NCI-H1105 (cell line): ENCODE results near the gene CTBP1.
"Not testable (repeated sequence)": the region's sequence is repeated elsewhere in the genome, so short reads cannot be mapped to it uniquely, and the experiment has no call there.

ENCODE experiments used
- DNase-seq: peaks from one replicate; lab custom pipeline; 2025; lab: John Stamatoyannopoulos, UW

CTBP1 gene

DNA sequence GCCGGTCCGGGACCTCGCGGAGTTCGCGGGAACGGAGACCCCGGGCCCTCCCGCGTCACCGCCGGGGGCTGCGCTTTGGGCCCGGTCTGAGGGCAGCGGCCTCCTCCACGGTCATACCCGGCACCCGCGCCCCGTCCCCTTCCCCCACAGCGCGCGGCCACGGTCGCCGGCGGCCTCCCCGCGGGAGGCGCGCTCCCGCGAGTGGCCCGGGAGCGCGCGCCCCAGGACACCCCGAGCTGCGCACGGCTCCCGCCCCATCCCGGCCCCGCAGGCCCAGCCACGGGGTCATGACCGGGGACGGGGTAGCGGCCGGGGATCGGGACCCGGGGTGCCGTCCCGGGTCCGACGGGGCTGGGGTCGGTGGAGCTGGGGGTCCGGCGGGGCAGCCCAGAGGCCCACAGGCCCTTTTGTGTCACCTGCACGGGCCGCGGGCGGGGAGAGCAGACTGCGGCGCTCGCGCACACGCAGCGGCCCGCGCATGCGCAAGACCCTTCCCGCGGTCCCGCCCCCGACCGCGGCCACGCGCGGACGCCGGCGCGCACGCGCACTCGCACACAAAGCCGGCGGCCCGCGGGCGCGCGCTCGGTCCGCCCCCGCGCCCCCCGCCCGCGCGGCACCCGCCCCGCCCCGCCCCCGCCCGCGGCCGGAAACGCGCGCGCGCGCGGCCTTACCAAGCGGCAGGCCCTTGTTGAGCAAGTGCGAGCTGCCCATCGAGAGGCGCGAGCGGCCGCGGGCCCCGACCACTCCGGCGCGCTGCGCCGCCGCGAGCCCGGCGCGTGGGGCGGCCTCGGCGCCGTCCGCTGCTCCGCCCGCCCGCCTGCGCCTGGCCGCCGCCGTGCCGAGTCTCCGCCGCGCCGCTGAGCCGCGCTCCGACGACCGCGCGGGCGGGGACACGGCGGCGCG, at the start of gene CTBP1:
Gene CTBP1 (minus strand): TSS at position 886 of the 903 bp plus-strand sequence. CDS start 7,799 bp downstream, outside the sequence.
- peak; percentile 29 for DNase-seq

DNA sequence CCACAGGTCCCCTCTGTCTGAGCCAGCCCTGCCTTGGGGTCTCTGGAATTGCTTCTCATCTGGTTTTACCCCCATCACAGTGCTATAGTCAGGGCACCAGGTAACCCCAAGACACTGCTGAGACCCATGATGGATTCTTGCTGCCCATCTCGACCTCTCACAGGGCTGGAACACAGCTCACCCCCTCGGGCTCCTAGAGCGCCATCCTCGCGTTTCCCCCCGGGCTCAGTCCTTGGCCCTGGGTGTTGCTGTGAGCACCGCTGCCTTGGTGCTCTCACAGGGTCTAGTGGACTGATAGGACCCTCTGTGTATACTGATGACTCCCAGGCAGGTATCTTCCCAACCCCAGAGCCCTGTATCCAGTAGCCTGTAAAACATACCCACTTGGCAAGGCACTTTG, 49.5 kb upstream of the CTBP1 start:
- DNase-seq, result no peak

- DNase-seq, result no peak
Observed at GRCh38 chr4:1297456-1298325, 48.8 kb upstream of the CTBP1 start.

DNA sequence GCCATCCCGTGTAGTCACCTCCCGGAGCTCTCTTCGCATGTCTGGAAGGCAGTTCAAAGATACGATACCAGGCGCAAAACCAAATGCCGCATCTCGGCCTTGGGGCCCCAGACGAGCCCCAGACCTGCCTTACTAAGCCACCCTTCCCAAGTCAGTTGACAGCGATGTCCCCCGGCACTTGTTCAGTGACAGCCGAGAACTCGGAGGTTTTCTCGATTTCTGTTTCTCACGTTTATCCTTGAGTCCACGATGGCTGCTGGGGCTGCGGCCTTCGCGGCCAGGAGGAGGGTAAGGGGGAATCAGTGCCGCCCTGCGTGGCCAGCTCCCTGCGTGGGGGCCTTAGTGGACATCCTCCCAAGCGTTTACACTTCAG, 48.1 kb upstream of the CTBP1 start:
- no peak for DNase-seq

GRCh38 chr4:1296324-1297022, 47.5 kb upstream of the CTBP1 start:
- no peak for DNase-seq

GRCh38 chr4:1295405-1296055, 46.6 kb upstream of the CTBP1 start:
- no peak for DNase-seq

DNA sequence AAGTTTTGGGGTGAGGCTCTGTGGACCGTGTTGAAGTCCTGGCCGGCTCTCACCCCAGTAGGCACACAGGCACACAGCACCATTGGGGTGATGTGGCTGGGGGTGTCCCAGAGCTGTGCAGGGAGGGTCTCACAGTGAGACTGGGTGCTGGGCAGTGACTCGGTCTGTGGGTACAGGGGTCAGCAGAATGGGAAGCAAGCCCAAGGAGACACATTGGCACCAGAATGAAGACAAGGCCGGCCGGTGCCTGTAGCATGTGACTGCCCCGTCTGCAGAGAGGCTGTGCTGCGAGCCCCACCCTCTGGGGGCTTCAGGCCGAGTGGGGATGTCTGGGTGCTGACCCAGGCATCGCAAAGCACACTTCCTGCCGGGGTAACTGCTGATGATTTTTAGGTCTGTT, 46.0 kb upstream of the CTBP1 start:
- no peak for DNase-seq

- DNase-seq, result no peak
Observed at GRCh38 chr4:1294424-1294823, 45.5 kb upstream of the CTBP1 start.

DNA sequence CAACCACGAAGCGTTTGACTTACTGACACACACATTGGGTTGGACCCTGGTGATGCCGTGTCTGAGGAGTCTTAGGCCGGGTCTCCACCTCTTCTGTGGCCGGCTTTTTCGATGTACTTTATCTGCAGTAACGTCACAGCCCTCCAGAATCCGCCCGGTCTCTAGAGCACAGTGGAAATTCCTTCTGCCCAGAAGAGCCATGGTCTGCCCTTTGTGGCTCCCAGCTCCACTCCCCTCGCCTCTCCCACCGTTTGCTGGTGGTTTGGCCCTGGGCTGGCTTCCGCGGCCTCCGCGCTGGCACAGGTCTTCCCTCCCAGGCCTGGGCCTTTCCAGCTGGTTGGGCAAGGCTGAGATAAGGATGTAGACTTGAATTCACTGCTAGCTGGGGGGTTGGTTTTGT, 45.1 kb upstream of the CTBP1 start:
- DNase-seq, result no peak

DNA sequence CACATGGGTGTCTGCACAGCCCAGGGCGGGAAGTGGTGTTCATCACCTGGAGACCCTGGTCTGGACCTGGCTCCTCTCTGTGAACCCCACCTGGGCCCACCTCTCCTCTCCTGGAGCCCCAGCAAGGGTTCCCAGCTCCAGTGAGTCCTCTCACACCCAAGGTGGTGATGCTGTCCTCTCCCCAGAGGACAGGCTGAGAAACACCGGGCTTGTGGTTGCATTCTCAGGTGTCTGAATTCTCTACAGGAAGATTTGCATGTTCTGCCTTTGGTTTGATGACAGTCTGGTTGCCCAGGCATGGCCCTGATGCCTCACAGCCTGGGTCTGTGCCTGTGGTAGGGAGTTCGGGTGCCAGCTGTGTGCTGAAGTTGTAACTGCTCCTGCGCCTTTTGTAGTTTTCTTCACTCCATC, 44.6 kb upstream of the CTBP1 start:
- DNase-seq, result no peak

- DNase-seq, result not testable (repeated sequence)
Observed at GRCh38 chr4:1292703-1293011, 43.7 kb upstream of the CTBP1 start.

GRCh38 chr4:1291996-1292702, 43.2 kb upstream of the CTBP1 start:
- no peak for DNase-seq

GRCh38 chr4:1291091-1291490, 42.2 kb upstream of the CTBP1 start:
- no peak for DNase-seq

GRCh38 chr4:1290165-1290977, 41.4 kb upstream of the CTBP1 start:
- no peak for DNase-seq

DNA sequence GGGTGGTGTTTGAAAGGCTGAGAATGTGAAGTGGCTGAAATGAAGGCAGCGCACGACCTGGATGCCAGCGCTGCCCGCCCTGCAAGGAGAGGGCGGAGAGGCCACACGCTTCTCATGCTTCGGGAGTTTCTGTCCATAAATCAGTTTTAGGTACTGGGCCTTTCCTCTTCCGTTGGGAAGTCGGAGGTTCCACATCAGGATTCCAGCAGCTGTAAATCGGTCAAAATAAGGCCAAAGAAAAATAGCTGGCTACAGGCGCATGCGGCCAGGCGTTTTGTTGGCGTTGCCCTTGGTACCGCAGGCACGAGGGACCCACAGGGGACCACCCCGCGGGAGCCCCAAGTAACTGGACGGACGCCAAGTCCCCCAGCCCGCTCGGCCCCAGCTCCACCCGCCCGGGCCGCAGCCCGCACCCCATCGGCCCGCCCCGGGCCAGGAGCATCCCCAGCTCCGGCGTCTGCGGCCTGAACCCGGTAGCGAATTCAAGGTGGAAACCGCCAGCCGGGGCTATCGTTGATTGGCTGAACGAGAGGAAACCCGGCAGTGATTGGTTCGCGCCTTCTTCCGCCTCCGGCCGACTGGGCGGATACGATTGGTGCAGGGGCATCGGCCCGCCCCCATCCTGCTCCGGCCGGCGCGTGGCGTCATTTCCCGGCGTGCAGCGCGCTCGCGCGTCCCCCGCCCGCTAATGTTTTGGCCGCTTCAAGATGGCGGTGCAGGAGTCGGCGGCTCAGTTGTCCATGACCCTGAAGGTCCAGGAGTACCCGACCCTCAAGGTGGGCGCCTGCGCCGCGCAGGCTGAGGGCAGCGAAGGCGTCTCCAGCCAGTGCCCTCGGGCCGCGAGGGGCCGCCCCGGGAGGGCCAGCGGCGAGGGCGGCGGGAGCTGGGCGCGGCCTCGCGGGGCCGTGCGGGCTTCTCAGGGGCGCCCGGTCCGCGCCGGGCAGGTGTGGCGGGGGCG, 40.6 kb upstream of the CTBP1 start, which contains the start of gene MAEA:
Gene MAEA (plus strand): TSS at position 685 of the 958 bp plus-strand sequence. CDS start 23 bp downstream, at position 708.
- peak; percentile 83 for DNase-seq

- DNase-seq, result no peak
Observed at GRCh38 chr4:1288786-1289185, 39.9 kb upstream of the CTBP1 start.

DNA sequence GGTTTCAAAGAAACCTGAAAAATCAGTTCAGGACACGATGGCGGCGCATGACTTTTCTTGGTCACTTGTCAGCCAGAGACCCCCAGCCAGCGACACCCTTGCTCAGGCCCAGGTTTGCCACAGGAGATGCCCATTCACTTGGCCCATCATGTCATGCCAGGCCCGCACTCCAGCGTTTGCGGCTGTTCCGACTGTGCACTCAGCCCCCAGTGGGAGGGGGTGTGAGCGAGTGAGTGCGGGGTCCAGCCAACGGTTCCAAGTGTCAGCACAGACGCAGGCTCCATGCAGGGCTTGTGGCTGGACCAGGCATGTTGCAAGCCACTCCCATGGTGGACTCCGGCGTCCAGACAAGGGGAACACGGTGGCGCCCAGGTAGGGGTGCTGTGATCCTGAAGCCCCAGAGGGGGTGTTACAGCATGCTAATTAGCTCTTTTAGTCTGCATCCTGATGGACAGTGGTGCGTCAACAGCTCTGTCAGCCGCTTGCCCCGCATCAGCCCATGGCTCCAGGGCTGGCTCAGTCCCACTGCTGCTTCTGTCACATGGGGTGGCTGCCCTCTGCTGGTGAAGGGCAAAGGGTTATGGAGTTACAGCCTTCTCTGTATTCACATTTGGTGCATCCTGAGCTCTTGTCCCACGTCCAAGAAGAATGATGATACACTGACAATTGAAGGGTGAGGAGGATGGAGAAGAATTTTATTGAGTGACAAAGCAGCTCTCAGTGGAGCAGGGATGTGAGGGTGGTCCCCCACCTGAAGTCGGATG, 37.0 kb upstream of the CTBP1 start:
- no peak for DNase-seq

DNA sequence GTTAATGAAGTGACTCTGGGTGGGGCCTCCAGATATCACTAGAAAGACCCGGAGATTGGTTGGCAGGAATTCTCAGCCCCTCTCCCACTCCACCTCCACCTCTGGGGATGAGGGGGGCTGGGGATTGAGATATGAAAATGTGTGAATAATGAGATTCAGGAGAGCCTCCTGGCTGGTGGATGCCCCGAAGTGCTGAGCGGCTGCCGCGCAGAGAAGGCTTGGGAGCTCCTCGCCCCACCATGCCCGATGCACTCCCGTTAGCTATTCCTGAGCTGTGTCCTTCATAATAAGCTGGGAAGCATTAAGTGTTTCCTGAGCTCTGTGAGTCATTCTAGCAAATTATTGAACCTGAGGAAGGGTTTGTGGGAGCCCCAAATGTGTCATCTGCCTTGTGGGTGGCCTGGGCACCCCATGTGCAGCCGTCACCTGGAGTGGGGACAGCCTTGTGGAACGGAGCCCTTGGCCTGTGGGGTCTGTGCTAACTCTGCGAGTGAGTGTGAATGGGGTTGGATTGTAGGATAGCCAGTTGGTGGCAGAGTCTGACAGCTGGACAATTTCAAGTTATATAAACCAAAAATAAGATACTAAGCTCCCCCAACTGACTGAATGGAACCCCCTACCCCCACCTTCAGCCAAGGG, 36.3 kb upstream of the CTBP1 start:
- DNase-seq, result no peak
